PC-3 (cell line): Measurements from ENCODE around the gene CAMK4. TPM values are rescaled to one million over a fixed set of nuclear protein-coding genes. Genes with fewer than 3 reads are reported as not detected.

Experiments used
- ATAC-seq: fragments of 200-7000 bp; cut with Tn5 transposase; 2 replicates; pipeline ENCODE4 v1.9.1; 2020; ENCODE audit warnings: mild to moderate bottlenecking, moderate library complexity
- BruUV-seq: library from RNA; stranded (reverse); fragments of 400-500 nt; replicated peaks from 2 replicates; lab custom pipeline; 2021; lab: Mats Ljungman, UMichigan
- CTCF ChIA-PET: fragments of 300-600 bp; sonication (Branson Sonifier 250); formaldehyde crosslinking; loops from one replicate; lab custom pipeline; 2022; ENCODE audit warnings: antibody characterized with exemption; lab: Charles Lee
- POLR2A ChIA-PET: fragments of 300-600 bp; sonication (Branson Sonifier 250); formaldehyde crosslinking; loops from one replicate; lab custom pipeline; 2022; ENCODE audit warnings: antibody characterized with exemption; ENCODE audit not compliant: unreplicated experiment; lab: Charles Lee
- DNase-seq: peaks from one replicate; pipeline ENCODE4 v3.0.0-alpha.2; 2015
- H2AFZ ChIP-seq: fragments of 300-600 bp; sonication (generic); 2 replicates; pipeline ENCODE4 v1.6.0; 2016; ENCODE audit warnings: antibody characterized with exemption, low read length
- H3F3A ChIP-seq: fragments of 300-600 bp; sonication (generic); one replicate; pipeline ENCODE4 v1.6.0; 2017; ENCODE audit warnings: antibody characterized with exemption, low read length, control low read depth, mild to moderate bottlenecking; ENCODE audit not compliant: unreplicated experiment
- H3K27ac ChIP-seq: fragments of 300-600 bp; sonication (generic); 2 replicates; pipeline ENCODE4 v1.5.1; 2016; ENCODE audit warnings: mild to moderate bottlenecking, low read length
- H3K27me3 ChIP-seq: fragments of 300-600 bp; sonication (generic); 2 replicates; pipeline ENCODE4 v1.6.1; 2016; ENCODE audit warnings: low read length, mixed read lengths
- H3K36me3 ChIP-seq: fragments of 300-600 bp; sonication (generic); 2 replicates; pipeline ENCODE4 v1.6.1; 2016; ENCODE audit warnings: low read depth, mixed run types, low read length, mixed read lengths
- H3K4me1 ChIP-seq: fragments of 300-600 bp; sonication (generic); 2 replicates; pipeline ENCODE4 v1.5.1; 2016; ENCODE audit warnings: low read length; ENCODE audit not compliant: insufficient read depth
- H3K4me2 ChIP-seq: fragments of 300-600 bp; sonication (generic); 2 replicates; pipeline ENCODE4 v1.6.0; 2016; ENCODE audit warnings: low read length
- H3K4me3 ChIP-seq: fragments of 300-600 bp; sonication (generic); 2 replicates; pipeline ENCODE4 v1.5.1; 2016; ENCODE audit warnings: mild to moderate bottlenecking, low read length, mixed read lengths
- H3K79me2 ChIP-seq: fragments of 300-600 bp; sonication (generic); 2 replicates; pipeline ENCODE4 v1.6.1; 2017; ENCODE audit warnings: low read length, mixed read lengths
- H3K9ac ChIP-seq: fragments of 300-600 bp; sonication (generic); 2 replicates; pipeline ENCODE4 v1.6.0; 2016; ENCODE audit warnings: mild to moderate bottlenecking, low read length
- H3K9me2 ChIP-seq: fragments of 300-600 bp; sonication (generic); replicated peaks from 2 replicates; pipeline ENCODE4 v1.6.1; 2016; ENCODE audit warnings: mixed run types, low read length, mixed read lengths
- H3K9me3 ChIP-seq: fragments of 300-600 bp; sonication (generic); 2 replicates; pipeline ENCODE4 v1.6.1; 2016; ENCODE audit warnings: low read length, mixed read lengths
- H4K20me1 ChIP-seq: fragments of 300-600 bp; sonication (generic); 2 replicates; pipeline ENCODE4 v1.6.1; 2016; ENCODE audit warnings: low read length, mixed read lengths
- EZH2 ChIP-seq: fragments of 300-600 bp; sonication (generic); IDR thresholded peaks from one replicate; pipeline ENCODE4 v1.6.1; 2017; ENCODE audit warnings: antibody characterized with exemption, mild to moderate bottlenecking, low read length; ENCODE audit not compliant: unreplicated experiment
- EZH2phosphoT487 ChIP-seq: fragments of 300-600 bp; sonication (generic); IDR thresholded peaks from 2 replicates; pipeline ENCODE4 v1.6.1; 2018; ENCODE audit warnings: mild to moderate bottlenecking, antibody characterized with exemption, low read length, borderline replicate concordance
- intact Hi-C: fragments of 100-400 bp; cut with micrococcal nuclease; formaldehyde crosslinking; loops from 2 replicates; pipeline ENCODE4 v1.9.0; 2023
- total RNA-seq: library from RNA; depleted of rRNA; stranded (reverse); fragments of >200 nt; gene quantifications from 2 replicates; pipeline ENCODE4 v1.2.3, GENCODE V29; 2014
- TF ChIP-seq, protein P1 (sequence below): fragments of 300-600 bp; sonication (generic); conservative IDR thresholded peaks from 2 replicates; pipeline ENCODE4 v1.5.1; 2017; ENCODE audit warnings: antibody characterized with exemption, low read depth, mild to moderate bottlenecking, low read length

CAMK4 gene
- total RNA-seq, 1 experiment from 2014 or later, result 0.55 TPM

DNA sequence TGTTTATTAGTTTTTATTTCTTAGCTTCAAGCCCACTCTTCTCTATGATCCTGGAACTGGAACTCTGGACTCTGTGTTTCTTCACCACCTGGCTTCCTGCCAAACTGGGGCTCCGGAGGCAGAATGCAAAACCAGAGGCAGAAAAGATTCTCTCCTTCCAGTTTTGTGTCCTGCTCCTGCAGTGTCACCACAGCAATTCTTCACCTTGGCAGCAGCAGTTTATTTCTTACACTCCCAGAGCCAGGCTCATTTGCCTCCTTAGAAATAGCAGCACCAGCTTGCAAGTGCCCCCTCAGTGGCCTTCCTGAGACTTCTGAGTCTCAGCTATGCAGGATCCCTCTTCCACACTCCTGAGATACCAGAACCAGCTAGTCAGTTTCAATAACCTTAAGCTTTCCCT lies 26.7 kb upstream of the CAMK4 start:
- Histone ChIP-seq H3K9me2 (no peaks in the 10 kb centered on the region), H3K4me3 (no peak overlapping the region), H3K27ac (no peak overlapping the region), H3K36me3 (no peaks in the 10 kb centered on the region), H3F3A (no peaks in the 10 kb centered on the region), H3K79me2 (no peaks in the 10 kb centered on the region), H3K9ac (no peak overlapping the region), H3K4me2 (no peak overlapping the region), H3K27me3 (peaks cover 63% of the 10 kb centered on the region), H3K9me3 (no peaks in the 10 kb centered on the region), H4K20me1 (no peaks in the 10 kb centered on the region), H2AFZ (no peak overlapping the region), H3K4me1 (no peaks in the 10 kb centered on the region)
- TF ChIP-seq EZH2phosphoT487 (no peak), EZH2 (no peak)
- TF ChIP-seq, protein P1, sequence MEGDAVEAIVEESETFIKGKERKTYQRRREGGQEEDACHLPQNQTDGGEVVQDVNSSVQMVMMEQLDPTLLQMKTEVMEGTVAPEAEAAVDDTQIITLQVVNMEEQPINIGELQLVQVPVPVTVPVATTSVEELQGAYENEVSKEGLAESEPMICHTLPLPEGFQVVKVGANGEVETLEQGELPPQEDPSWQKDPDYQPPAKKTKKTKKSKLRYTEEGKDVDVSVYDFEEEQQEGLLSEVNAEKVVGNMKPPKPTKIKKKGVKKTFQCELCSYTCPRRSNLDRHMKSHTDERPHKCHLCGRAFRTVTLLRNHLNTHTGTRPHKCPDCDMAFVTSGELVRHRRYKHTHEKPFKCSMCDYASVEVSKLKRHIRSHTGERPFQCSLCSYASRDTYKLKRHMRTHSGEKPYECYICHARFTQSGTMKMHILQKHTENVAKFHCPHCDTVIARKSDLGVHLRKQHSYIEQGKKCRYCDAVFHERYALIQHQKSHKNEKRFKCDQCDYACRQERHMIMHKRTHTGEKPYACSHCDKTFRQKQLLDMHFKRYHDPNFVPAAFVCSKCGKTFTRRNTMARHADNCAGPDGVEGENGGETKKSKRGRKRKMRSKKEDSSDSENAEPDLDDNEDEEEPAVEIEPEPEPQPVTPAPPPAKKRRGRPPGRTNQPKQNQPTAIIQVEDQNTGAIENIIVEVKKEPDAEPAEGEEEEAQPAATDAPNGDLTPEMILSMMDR, result no peak
- CTCF ChIA-PET, result no interaction called here
- DNase-seq, result peak; percentile 26
- intact Hi-C loops, result no loop called here
- no TSS peak for BruUV-seq
- ATAC-seq, result no peak
- POLR2A ChIA-PET, result no interaction called here

GRCh38 chr5:111198281-111198966 lies 25.8 kb upstream of the CAMK4 start:
- no peak overlapping the region for H3K27ac ChIP-seq
- CTCF ChIA-PET, result no interaction called here
- no peak for DNase-seq

GRCh38 chr5:111200828-111201227 lies 23.4 kb upstream of the CAMK4 start:
- BruUV-seq, result no TSS peak
- H3K9me2 ChIP-seq, result no peaks in the 10 kb centered on the region
- H3K27ac ChIP-seq, result no peak overlapping the region
- intact Hi-C loops, result no loop called here
- ChIA-PET CTCF (no interaction called here), POLR2A (no interaction called here)
- no peak overlapping the region for H2AFZ ChIP-seq
- no peak for DNase-seq
- no peak overlapping the region for H3K9ac ChIP-seq
- no peaks in the 10 kb centered on the region for H3K79me2 ChIP-seq
- no peaks in the 10 kb centered on the region for H3F3A ChIP-seq
- H3K36me3 ChIP-seq, result no peaks in the 10 kb centered on the region
- H4K20me1 ChIP-seq, result no peaks in the 10 kb centered on the region
- no peaks in the 10 kb centered on the region for H3K4me1 ChIP-seq
- TF ChIP-seq, protein P1, result no peak
- no peak for TF ChIP-seq EZH2phosphoT487
- TF ChIP-seq EZH2, result no peak
- no peaks in the 10 kb centered on the region for H3K9me3 ChIP-seq
- no peak for ATAC-seq
- H3K4me3 ChIP-seq, result no peak overlapping the region
- H3K4me2 ChIP-seq, result no peak overlapping the region
- peaks cover 81% of the 10 kb centered on the region for H3K27me3 ChIP-seq

More at GRCh38 chr5:111198281-111198966, 25.8 kb upstream of the CAMK4 start:
- Histone ChIP-seq H3K4me3 (no peak overlapping the region), H3K9me3 (no peaks in the 10 kb centered on the region), H4K20me1 (no peaks in the 10 kb centered on the region), H3K4me1 (no peaks in the 10 kb centered on the region), H3K9ac (no peak overlapping the region), H3K4me2 (no peak overlapping the region), H3K79me2 (no peaks in the 10 kb centered on the region), H3K36me3 (no peaks in the 10 kb centered on the region), H2AFZ (no peak overlapping the region), H3F3A (no peaks in the 10 kb centered on the region), H3K27me3 (peaks cover 67% of the 10 kb centered on the region), H3K9me2 (no peaks in the 10 kb centered on the region)
- intact Hi-C loops, result no loop called here
- no peak for ATAC-seq
- POLR2A ChIA-PET, result no interaction called here
- no TSS peak for BruUV-seq
- TF ChIP-seq, protein P1, result no peak
- TF ChIP-seq EZH2 (no peak), EZH2phosphoT487 (no peak)
